H9 (cell line): ENCODE measurements around the gene TEX55. TPM values are rescaled to one million over a fixed set of nuclear protein-coding genes. Genes with fewer than 3 reads are reported as not detected.

Source experiments
- DNase-seq: peaks from one replicate; pipeline ENCODE4 v3.0.0-alpha.2; 2017
- H2AFZ ChIP-seq: one replicate; pipeline ENCODE4 v1.6.1; 2013; ENCODE audit warnings: mild to moderate bottlenecking, low read length, control low read depth, moderate library complexity
- H2AK5ac ChIP-seq: 2 replicates; pipeline ENCODE4 v1.6.1; 2013; ENCODE audit warnings: low read length, control low read depth, mixed read lengths; ENCODE audit not compliant: insufficient read length
- H2BK120ac ChIP-seq: one replicate; pipeline ENCODE4 v1.6.1; 2013; ENCODE audit warnings: low read depth, mild to moderate bottlenecking, low read length, control low read depth, inconsistent platforms; ENCODE audit not compliant: poor library complexity, severe bottlenecking
- H2BK12ac ChIP-seq: 2 replicates; pipeline ENCODE4 v1.6.1; 2013; ENCODE audit warnings: low read length, control low read depth, mixed read lengths, low read depth; ENCODE audit not compliant: insufficient read length
- H2BK15ac ChIP-seq: 2 replicates; pipeline ENCODE4 v1.6.1; 2013; ENCODE audit warnings: low read depth, low read length, control low read depth
- H2BK20ac ChIP-seq: one replicate; pipeline ENCODE4 v1.6.1; 2013; ENCODE audit warnings: low read depth, mild to moderate bottlenecking, low read length, control low read depth, inconsistent platforms; ENCODE audit not compliant: poor library complexity, severe bottlenecking
- H2BK5ac ChIP-seq: 2 replicates; pipeline ENCODE4 v1.6.1; 2013; ENCODE audit warnings: low read length, control low read depth, mixed read lengths; ENCODE audit not compliant: insufficient read length
- H3K14ac ChIP-seq: 2 replicates; pipeline ENCODE4 v1.6.1; 2013; ENCODE audit warnings: low read length, control low read depth; ENCODE audit not compliant: insufficient read depth
- H3K18ac ChIP-seq: 2 replicates; pipeline ENCODE4 v1.6.1; 2013; ENCODE audit warnings: low read depth, mild to moderate bottlenecking, mixed read lengths, low read length, control low read depth; ENCODE audit not compliant: insufficient read length
- H3K23ac ChIP-seq: 2 replicates; pipeline ENCODE4 v1.6.1; 2013; ENCODE audit warnings: low read length, control low read depth, mixed read lengths, low read depth; ENCODE audit not compliant: insufficient read length
- H3K23me2 ChIP-seq: 2 replicates; pipeline ENCODE4 v1.6.1; 2013; ENCODE audit warnings: low read depth, mild to moderate bottlenecking, mixed read lengths, low read length, control low read depth; ENCODE audit not compliant: insufficient read length, poor library complexity, severe bottlenecking
- H3K27ac ChIP-seq: 2 replicates; pipeline ENCODE4 v1.5.1; 2013; ENCODE audit warnings: low read length, control low read depth, mixed read lengths, low read depth; ENCODE audit not compliant: insufficient read length
- H3K27me3 ChIP-seq: 2 replicates; pipeline ENCODE4 v1.6.1; 2013; ENCODE audit warnings: low read length, control low read depth, inconsistent platforms; ENCODE audit not compliant: insufficient read depth
- H3K4ac ChIP-seq: 2 replicates; pipeline ENCODE4 v1.6.1; 2013; ENCODE audit warnings: low read depth, mild to moderate bottlenecking, control low read depth, inconsistent platforms, low read length, moderate library complexity
- H3K4me1 ChIP-seq: 2 replicates; pipeline ENCODE4 v1.6.1; 2013; ENCODE audit warnings: low read length, control low read depth, inconsistent platforms; ENCODE audit not compliant: insufficient read depth
- H3K4me2 ChIP-seq: 2 replicates; pipeline ENCODE4 v1.6.1; 2013; ENCODE audit warnings: low read length, control low read depth, mixed read lengths; ENCODE audit not compliant: insufficient read length, insufficient read depth
- H3K56ac ChIP-seq: 2 replicates; pipeline ENCODE4 v1.6.1; 2013; ENCODE audit warnings: low read depth, mild to moderate bottlenecking, mixed read lengths, low read length, control low read depth; ENCODE audit not compliant: insufficient read length
- H3K79me1 ChIP-seq: 2 replicates; pipeline ENCODE4 v1.6.1; 2013; ENCODE audit warnings: low read depth, mild to moderate bottlenecking, moderate library complexity, low read length, control low read depth, inconsistent platforms; ENCODE audit not compliant: insufficient read depth, poor library complexity, severe bottlenecking
- H3K79me2 ChIP-seq: 2 replicates; pipeline ENCODE4 v1.6.1; 2013; ENCODE audit warnings: low read length, control low read depth, inconsistent platforms; ENCODE audit not compliant: insufficient read depth
- H3K9ac ChIP-seq: 2 replicates; pipeline ENCODE4 v1.6.1; 2013; ENCODE audit warnings: low read length, control low read depth, mixed read lengths; ENCODE audit not compliant: insufficient read length; ENCODE audit errors: extremely low read depth
- H3K9me3 ChIP-seq: one replicate; pipeline ENCODE4 v1.6.1; 2013; ENCODE audit warnings: low read depth, low read length, inconsistent platforms; ENCODE audit not compliant: control insufficient read depth
- H3T11ph ChIP-seq: one replicate; pipeline ENCODE4 v1.6.1; 2013; ENCODE audit warnings: mild to moderate bottlenecking, low read length, control low read depth, inconsistent platforms
- H4K20me1 ChIP-seq: one replicate; pipeline ENCODE4 v1.6.1; 2013; ENCODE audit not compliant: control insufficient read depth, insufficient read length, insufficient read depth
- H4K5ac ChIP-seq: 2 replicates; pipeline ENCODE4 v1.6.1; 2013; ENCODE audit warnings: low read depth, mild to moderate bottlenecking, mixed read lengths, low read length, control low read depth; ENCODE audit not compliant: insufficient read length
- H4K8ac ChIP-seq: replicated peaks from 2 replicates; pipeline ENCODE4 v1.6.1; 2013; ENCODE audit warnings: low read length, control low read depth, mixed read lengths, low read depth; ENCODE audit not compliant: insufficient read length
- H4K91ac ChIP-seq: 2 replicates; pipeline ENCODE4 v1.6.1; 2013; ENCODE audit warnings: low read depth, mild to moderate bottlenecking, moderate library complexity, mixed read lengths, low read length, control low read depth; ENCODE audit not compliant: insufficient read length
- H3K27ac Mint-ChIP-seq, 3 experiments: 2 replicates in 2 of 3; 3 replicates in 1 of 3; pipeline ENCODE4 v1.8.0; 2020 to 2021; ENCODE audit warnings: mixed read lengths in 3 of 3, mild to moderate bottlenecking in 1 of 3, moderate library complexity in 1 of 3
- H3K27me3 Mint-ChIP-seq: 2 replicates; pipeline ENCODE4 v1.8.0; 2021; ENCODE audit warnings: low read depth, mild to moderate bottlenecking, moderate library complexity, mixed read lengths
- H3K36me3 Mint-ChIP-seq, 3 experiments: 2 replicates in 2 of 3; 3 replicates in 1 of 3; pipeline ENCODE4 v1.8.0; 2020 to 2021; ENCODE audit warnings: low read depth in 3 of 3, mixed read lengths in 3 of 3; ENCODE audit not compliant: insufficient read depth in 1 of 3
- H3K4me1 Mint-ChIP-seq, 2 experiments: 2 replicates each; pipeline ENCODE4 v1.8.0; 2020; ENCODE audit warnings: mixed read lengths in 2 of 2
- H3K4me3 Mint-ChIP-seq, 2 experiments: 2 replicates in 1 of 2; 3 replicates in 1 of 2; pipeline ENCODE4 v1.8.0; 2020 to 2021; ENCODE audit warnings: mild to moderate bottlenecking in 2 of 2, mixed read lengths in 2 of 2, moderate library complexity in 1 of 2
- H3K9me3 Mint-ChIP-seq, 2 experiments: 2 replicates in 1 of 2; 3 replicates in 1 of 2; pipeline ENCODE4 v1.8.0; 2020; ENCODE audit warnings: mild to moderate bottlenecking in 2 of 2, mixed read lengths in 2 of 2, moderate library complexity in 1 of 2
- CTCF ChIP-seq: fragments of 200-600 bp; sonication (generic); conservative IDR thresholded peaks from 3 replicates; pipeline ENCODE4 v1.8.0; 2021; ENCODE audit warnings: antibody characterized with exemption, mild to moderate bottlenecking
- WGBS: extraction: QIAGEN DNeasy Blood & Tissue Kit; methylation state at CpG from one replicate; pipeline ENCODE4 v1.1.7; 2013; ENCODE audit warnings: missing lambda C conversion rate, low lambda C conversion rate, mixed read lengths; ENCODE audit not compliant: insufficient read length; ENCODE audit errors: extremely low coverage; 5-methylcytosine and 5-hydroxymethylcytosine counted together
- total RNA-seq: library from RNA; stranded (reverse); gene quantifications from 2 replicates; pipeline ENCODE4 v1.2.1, GENCODE V29; 2021

The TEX55 gene
- total RNA-seq, 1 experiment from 2014 or later: not detected

- no peak overlapping the region for H3K4me2 ChIP-seq
- no peaks in the 10 kb centered on the region for H3K27me3 Mint-ChIP-seq
- no peaks in the 10 kb centered on the region for H3K79me1 ChIP-seq
- no peak overlapping the region for H2BK5ac ChIP-seq
- H3K18ac ChIP-seq: no peak overlapping the region
- no peak overlapping the region for H3K9ac ChIP-seq
- DNase-seq: no peak
- no peak overlapping the region for H2BK120ac ChIP-seq
- no peaks in the 10 kb centered on the region for H4K20me1 ChIP-seq
- WGBS: no CpG with 5 or more reads among the region's 3 CpGs
- H3K4me1 ChIP-seq: no peaks in the 10 kb centered on the region
- H3K4me1 Mint-ChIP-seq: peaks cover 2 to 3% of the 10 kb centered on the region in 2 experiments; a peak in 3 of 4 replicates
- H3T11ph ChIP-seq: no peak overlapping the region
- no peak overlapping the region for H2BK15ac ChIP-seq
- H3K79me2 ChIP-seq: no peaks in the 10 kb centered on the region
- H2BK12ac ChIP-seq: no peak overlapping the region
- H3K27ac Mint-ChIP-seq: no peak overlapping the region
- no peak overlapping the region for H2AFZ ChIP-seq
- H3K56ac ChIP-seq: no peak overlapping the region
- no peak overlapping the region for H3K27ac ChIP-seq
- H3K23ac ChIP-seq: no peak overlapping the region
- H4K5ac ChIP-seq: no peak overlapping the region
- no peak overlapping the region for H2AK5ac ChIP-seq
- H3K4ac ChIP-seq: no peak overlapping the region
- H3K27me3 ChIP-seq: no peaks in the 10 kb centered on the region
- peaks cover 0 to 3% of the 10 kb centered on the region in 2 experiments; a peak in 2 of 5 replicates for H3K9me3 Mint-ChIP-seq
- H4K91ac ChIP-seq: no peak overlapping the region
- H3K23me2 ChIP-seq: no peaks in the 10 kb centered on the region
- H3K14ac ChIP-seq: no peak overlapping the region
- peaks cover 0 to 4% (median 0%) of the 10 kb centered on the region in 3 experiments; a peak in 2 of 7 replicates for H3K36me3 Mint-ChIP-seq
- H4K8ac ChIP-seq: no peak overlapping the region
- no peak for TF ChIP-seq CTCF
- no peak overlapping the region for H3K4me3 Mint-ChIP-seq
- no peaks in the 10 kb centered on the region for H3K9me3 ChIP-seq
- no peak overlapping the region for H2BK20ac ChIP-seq
These were observed 48.0 kb upstream of the TEX55 start for GRCh38 chr3:119098003-119098402.
